Spleen (tissue), 7 donors: Measurements from ENCODE around the gene DOCK11.

Experiments
- POLR2AphosphoS5 ChIP-seq, 3 donors: sonication (generic); formaldehyde crosslinking; IDR thresholded peaks; one replicate each; pipeline ENCODE4 v1.5.1; 2017; ENCODE audit warnings: antibody characterized with exemption in 3 of 3
- TF ChIP-seq, protein P1 (sequence below), 11 experiments: fragments of 200-600 bp in 7 of 11; fragments of 450-650 bp in 4 of 11; sonication (generic) in 4 of 11; IDR thresholded peaks in 8 of 11; conservative IDR thresholded peaks in 3 of 11; 1 replicate in 7 of 11; 2 replicates in 4 of 11; pipeline versions ENCODE4 v1.4.0 to v1.8.0; 2016 to 2021; ENCODE audit warnings: antibody characterized with exemption in 11 of 11, inconsistent platforms in 4 of 11, mild to moderate bottlenecking in 1 of 11
- donor health status: DM: no; HTN: no; CAD: no; lungs with moderate emphysema.
- donor health status: DM: no; HTN: no; CAD: no.
- donor health status: DM: no; HTN: no; CAD: no.

DNA sequence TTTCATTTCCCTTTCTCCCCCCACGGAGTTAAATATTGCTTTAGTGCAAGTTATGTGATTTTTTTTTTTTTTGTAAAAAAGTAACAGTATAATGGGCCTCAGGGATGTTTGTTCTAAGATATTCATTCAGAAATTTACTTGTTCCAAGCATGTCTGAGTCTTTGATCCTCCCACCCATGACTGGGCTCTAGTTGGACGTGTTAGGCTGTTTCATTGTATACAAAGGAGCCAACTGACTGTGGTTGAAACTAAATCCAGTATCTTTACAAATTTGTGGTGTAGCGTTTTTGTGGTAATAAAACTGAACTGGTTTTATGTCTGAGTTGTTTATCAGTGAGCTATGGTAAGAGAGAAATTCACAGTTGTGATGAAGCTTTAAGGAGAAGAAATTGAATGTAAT lies 74.1 kb downstream of the DOCK11 start:
- TF ChIP-seq, protein P1, sequence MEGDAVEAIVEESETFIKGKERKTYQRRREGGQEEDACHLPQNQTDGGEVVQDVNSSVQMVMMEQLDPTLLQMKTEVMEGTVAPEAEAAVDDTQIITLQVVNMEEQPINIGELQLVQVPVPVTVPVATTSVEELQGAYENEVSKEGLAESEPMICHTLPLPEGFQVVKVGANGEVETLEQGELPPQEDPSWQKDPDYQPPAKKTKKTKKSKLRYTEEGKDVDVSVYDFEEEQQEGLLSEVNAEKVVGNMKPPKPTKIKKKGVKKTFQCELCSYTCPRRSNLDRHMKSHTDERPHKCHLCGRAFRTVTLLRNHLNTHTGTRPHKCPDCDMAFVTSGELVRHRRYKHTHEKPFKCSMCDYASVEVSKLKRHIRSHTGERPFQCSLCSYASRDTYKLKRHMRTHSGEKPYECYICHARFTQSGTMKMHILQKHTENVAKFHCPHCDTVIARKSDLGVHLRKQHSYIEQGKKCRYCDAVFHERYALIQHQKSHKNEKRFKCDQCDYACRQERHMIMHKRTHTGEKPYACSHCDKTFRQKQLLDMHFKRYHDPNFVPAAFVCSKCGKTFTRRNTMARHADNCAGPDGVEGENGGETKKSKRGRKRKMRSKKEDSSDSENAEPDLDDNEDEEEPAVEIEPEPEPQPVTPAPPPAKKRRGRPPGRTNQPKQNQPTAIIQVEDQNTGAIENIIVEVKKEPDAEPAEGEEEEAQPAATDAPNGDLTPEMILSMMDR (IDR thresholded peaks at IDR 0.05 in 8 of 11, conservative IDR thresholded peaks at IDR 0.05 in 3 of 11), result no peak
- TF ChIP-seq POLR2AphosphoS5 (IDR thresholded peaks at IDR 0.05), result no peak
